ENCODE data around the gene FOXP4. TPM values are rescaled to one million over a fixed set of nuclear protein-coding genes. Genes with fewer than 3 reads are reported as not detected.

The FOXP4 gene
- total RNA-seq, 1 donor from 2014 or later = 30.0 TPM

DNA sequence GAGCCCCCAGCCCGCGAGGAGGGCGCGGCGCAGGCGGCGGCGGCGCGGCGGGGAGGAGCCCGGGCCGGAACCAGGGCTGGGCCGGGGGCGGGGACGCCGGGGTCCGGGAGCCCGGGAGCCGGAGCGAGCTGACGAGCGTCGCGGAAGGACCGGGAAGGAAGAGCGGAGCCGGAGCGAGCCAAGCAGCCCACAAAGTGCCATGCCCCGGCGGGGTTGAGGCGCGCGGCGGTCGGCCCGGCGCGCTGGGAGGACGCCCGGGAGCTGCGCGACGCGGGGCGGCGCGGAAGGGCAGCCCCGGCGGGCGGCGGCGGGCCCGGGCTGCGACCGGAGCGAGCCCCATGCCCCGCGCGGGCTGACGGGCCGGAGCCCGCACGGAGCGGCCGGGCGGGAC lies 289 bp downstream of the FOXP4 start:
- H3K36me3 ChIP-seq = peaks cover 5% of the 10 kb centered on the region
- ATAC-seq (peak in 1 of 2 donors; percentile 61), DNase-seq (no peak)
- TF ChIP-seq, protein P1, sequence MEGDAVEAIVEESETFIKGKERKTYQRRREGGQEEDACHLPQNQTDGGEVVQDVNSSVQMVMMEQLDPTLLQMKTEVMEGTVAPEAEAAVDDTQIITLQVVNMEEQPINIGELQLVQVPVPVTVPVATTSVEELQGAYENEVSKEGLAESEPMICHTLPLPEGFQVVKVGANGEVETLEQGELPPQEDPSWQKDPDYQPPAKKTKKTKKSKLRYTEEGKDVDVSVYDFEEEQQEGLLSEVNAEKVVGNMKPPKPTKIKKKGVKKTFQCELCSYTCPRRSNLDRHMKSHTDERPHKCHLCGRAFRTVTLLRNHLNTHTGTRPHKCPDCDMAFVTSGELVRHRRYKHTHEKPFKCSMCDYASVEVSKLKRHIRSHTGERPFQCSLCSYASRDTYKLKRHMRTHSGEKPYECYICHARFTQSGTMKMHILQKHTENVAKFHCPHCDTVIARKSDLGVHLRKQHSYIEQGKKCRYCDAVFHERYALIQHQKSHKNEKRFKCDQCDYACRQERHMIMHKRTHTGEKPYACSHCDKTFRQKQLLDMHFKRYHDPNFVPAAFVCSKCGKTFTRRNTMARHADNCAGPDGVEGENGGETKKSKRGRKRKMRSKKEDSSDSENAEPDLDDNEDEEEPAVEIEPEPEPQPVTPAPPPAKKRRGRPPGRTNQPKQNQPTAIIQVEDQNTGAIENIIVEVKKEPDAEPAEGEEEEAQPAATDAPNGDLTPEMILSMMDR (IDR thresholded peaks at IDR 0.05) = no peak
- H3K9me3 ChIP-seq = no peaks in the 10 kb centered on the region
- H3K27ac ChIP-seq = peak overlapping the region; percentile 81
- intact Hi-C loops (cut with DNase I) = no loop called here
- peak overlapping the region; percentile 80 for H3K4me3 ChIP-seq
- H3K27me3 ChIP-seq (ENCODE audit: low read depth) = no peaks in the 10 kb centered on the region
- peaks cover 37% of the 10 kb centered on the region for H3K4me1 ChIP-seq

DNA sequence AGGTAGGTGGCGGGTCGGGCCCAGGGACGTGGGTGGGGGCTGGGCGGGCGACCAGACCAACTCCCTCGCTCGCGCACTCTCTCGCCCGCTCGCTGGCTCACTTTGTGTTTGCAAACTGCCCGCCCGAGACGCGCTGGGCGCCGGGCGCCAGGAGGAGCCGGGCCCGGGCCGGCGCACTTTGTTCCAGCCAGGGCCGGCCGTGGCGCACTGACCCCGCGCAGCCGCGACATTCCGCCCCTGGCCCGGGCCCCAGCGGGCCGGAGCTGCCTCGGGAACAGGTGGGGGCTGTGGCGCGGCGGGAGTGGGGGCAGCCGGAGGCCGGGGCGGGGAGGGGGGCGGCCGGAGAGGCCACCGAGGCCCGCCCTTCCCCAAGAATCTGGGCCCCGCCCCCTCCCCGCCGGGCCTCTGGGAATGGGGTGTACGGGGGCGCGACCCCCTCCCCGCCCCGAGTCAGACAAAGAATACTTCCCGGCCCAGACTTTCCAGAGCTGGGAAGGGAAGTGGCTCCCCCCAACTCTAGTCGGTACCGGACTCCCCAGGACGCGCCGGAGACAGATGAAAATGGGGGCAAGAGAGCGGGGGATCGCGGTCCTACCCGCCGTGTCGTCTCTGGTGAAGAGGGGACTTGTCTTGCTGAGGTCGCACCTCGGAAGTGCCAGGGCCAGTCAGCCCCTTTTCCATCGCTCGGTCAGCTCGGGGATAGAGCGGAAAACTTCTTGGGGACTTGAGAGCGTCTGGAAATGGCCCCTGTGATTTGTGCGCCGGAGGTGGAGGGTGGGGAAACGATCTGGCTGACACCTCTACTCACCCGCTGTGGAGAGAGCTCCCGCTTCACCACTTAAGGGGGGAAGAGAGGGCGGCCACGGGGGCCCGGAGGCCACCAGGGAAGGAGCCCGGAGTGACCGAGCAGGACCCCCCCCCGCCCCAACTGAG lies 951 bp downstream of the FOXP4 start:
- Histone ChIP-seq H3K4me3 (peak overlapping the region; percentile 80), H3K9me3 (no peaks in the 10 kb centered on the region), H3K36me3 (peaks cover 6% of the 10 kb centered on the region), H3K27me3 (ENCODE audit: low read depth) (no peaks in the 10 kb centered on the region), H3K27ac (peak overlapping the region; percentile 81), H3K4me1 (peaks cover 37% of the 10 kb centered on the region)
- ATAC-seq (peak; percentile 32 to 38), DNase-seq (peak; percentile 60)
- intact Hi-C loops (cut with DNase I) = no loop called here
- TF ChIP-seq, protein P1 (IDR thresholded peaks at IDR 0.05) = no peak

DNA sequence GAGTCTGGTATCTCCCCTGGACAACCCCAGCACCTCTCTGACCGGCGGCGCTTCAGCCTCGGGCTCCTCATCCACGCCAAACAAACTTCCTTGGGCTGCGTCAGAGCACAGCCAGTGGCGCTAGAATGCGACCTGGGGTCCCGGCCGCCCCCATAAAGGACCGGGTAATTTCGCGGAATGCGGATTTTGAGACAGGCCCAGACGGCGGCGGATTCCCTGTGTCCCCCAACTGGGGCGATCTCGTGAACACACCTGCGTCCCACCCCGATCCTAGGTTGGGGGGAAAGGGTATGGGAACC lies 1.6 kb downstream of the FOXP4 start:
- Histone ChIP-seq H3K4me1 (peaks cover 37% of the 10 kb centered on the region), H3K27ac (peak overlapping the region; percentile 81), H3K27me3 (ENCODE audit: low read depth) (no peaks in the 10 kb centered on the region), H3K9me3 (no peaks in the 10 kb centered on the region), H3K36me3 (peaks cover 12% of the 10 kb centered on the region), H3K4me3 (peak overlapping the region; percentile 80)
- intact Hi-C loops (cut with DNase I) = no loop called here
- DNase-seq (no peak), ATAC-seq (peak; percentile 2 to 18)
- TF ChIP-seq, protein P1 (IDR thresholded peaks at IDR 0.05) = no peak

DNA sequence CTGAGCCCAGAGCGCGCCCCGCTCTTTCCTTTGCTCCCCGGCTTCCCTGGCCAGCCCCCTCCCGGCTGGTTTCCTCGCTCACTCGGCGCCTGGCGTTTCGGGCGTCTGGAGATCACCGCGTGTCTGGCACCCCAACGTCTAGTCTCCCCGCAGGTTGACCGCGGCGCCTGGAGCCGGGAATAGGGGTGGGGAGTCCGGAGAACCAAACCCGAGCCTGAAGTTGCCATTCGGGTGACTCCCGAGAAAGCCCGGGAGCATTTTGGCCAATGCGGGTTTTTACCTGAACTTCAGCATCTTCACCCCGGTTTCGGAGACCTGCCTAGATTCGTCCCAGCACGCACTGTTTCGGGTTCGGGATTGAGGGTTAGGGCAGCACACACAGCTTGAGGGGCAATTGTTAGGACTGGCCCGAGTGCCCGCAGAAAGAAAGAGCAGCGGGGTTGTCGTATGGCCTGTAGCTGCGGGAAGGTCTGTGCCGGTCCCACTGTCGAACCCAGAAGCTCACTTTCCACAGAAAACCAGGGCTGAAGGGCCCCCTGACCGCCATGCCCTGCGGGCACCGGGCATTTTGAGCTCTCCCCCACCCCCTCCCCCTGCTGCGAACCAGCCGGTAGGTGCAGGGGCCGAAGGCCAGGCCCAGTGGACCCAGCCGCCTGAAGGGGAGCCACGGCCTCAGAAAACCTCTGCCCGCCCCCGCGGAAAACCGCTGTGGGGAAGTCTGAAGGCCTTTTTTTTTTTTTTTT lies 2.1 kb downstream of the FOXP4 start:
- peaks cover 13% of the 10 kb centered on the region for H3K36me3 ChIP-seq
- H3K4me3 ChIP-seq = peak overlapping the region; percentile 80
- no peaks in the 10 kb centered on the region for H3K9me3 ChIP-seq
- H3K27me3 ChIP-seq (ENCODE audit: low read depth) = no peaks in the 10 kb centered on the region
- DNase-seq (peak; percentile 73), ATAC-seq (peak; percentile 5 to 12)
- intact Hi-C loops (cut with DNase I) = no loop called here
- TF ChIP-seq, protein P1 (IDR thresholded peaks at IDR 0.05) = no peak
- H3K27ac ChIP-seq = peak overlapping the region; percentile 81
- peaks cover 37% of the 10 kb centered on the region for H3K4me1 ChIP-seq

DNA sequence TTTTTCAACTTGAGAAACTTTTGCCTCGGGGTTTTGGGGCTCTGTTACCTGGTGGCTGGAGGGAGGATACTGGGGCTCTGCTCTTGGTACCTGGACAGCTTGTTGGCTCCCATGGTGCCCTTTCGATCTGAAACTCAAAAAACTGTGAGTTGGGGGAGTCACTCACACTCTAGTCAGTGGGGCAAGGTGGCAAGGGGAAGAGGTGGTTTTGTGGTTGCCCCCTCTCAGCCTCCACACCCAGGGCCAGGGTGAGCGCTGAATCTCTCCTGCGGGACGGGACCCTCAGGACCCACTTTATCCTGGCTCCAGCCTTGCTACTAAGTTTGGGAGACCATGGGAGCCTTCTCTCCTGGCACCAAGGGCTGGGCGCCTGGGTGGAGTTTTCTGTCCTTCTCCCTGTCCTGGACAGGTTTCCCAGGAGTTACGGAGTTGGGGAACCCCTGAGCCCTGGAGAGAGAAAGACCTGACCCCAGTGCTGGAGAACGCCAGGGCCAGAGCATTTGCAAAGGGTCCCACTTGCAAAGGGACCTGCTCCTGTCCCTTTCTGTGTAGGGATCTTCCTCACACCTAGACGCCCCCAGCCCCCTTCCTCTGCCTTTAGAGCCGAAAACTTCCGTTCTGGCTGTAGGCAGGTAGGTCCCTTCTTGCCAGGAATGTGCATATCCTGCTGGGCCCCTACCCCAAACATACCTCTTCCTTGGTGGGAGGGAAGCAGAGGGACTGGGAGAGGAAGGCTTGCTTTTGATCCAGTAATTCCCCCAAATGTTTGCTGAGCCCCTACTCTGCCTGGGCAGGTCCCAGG lies 2.9 kb downstream of the FOXP4 start:
- H3K27me3 ChIP-seq (ENCODE audit: low read depth) = no peaks in the 10 kb centered on the region
- H3K9me3 ChIP-seq = no peaks in the 10 kb centered on the region
- ATAC-seq = no peak
- peak overlapping the region; percentile 14 for H3K4me3 ChIP-seq
- no peak for DNase-seq
- H3K36me3 ChIP-seq = peaks cover 13% of the 10 kb centered on the region
- H3K27ac ChIP-seq = no peak overlapping the region
- intact Hi-C loops (cut with DNase I) = no loop called here
- TF ChIP-seq, protein P1 (IDR thresholded peaks at IDR 0.05) = no peak
- peaks cover 43% of the 10 kb centered on the region for H3K4me1 ChIP-seq

Data from lower lobe of right lung (tissue), 2 donors.